Measurements from ENCODE around the gene CARMIL3.

Gene CARMIL3

GRCh38 chr14:24067133-24068082, 15.6 kb downstream of the CARMIL3 start:
- no peak for DNase-seq (ENCODE audit: low read depth)
- TF ChIP-seq, protein P1, sequence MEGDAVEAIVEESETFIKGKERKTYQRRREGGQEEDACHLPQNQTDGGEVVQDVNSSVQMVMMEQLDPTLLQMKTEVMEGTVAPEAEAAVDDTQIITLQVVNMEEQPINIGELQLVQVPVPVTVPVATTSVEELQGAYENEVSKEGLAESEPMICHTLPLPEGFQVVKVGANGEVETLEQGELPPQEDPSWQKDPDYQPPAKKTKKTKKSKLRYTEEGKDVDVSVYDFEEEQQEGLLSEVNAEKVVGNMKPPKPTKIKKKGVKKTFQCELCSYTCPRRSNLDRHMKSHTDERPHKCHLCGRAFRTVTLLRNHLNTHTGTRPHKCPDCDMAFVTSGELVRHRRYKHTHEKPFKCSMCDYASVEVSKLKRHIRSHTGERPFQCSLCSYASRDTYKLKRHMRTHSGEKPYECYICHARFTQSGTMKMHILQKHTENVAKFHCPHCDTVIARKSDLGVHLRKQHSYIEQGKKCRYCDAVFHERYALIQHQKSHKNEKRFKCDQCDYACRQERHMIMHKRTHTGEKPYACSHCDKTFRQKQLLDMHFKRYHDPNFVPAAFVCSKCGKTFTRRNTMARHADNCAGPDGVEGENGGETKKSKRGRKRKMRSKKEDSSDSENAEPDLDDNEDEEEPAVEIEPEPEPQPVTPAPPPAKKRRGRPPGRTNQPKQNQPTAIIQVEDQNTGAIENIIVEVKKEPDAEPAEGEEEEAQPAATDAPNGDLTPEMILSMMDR (conservative IDR thresholded peaks at IDR 0.05; ENCODE audit: low read depth, low read length), result no peak
- no peak overlapping the region for H3K4me3 ChIP-seq (ENCODE audit: low read depth, low read length)

GRCh38 chr14:24068711-24069410, 17.1 kb downstream of the CARMIL3 start:
- DNase-seq (ENCODE audit: low read depth), result no peak
- H3K4me3 ChIP-seq (ENCODE audit: low read depth, low read length), result no peak overlapping the region
- TF ChIP-seq, protein P1 (conservative IDR thresholded peaks at IDR 0.05; ENCODE audit: low read depth, low read length), result no peak

GRCh38 chr14:24069411-24069735, 17.6 kb downstream of the CARMIL3 start:
- no peak overlapping the region for H3K4me3 ChIP-seq (ENCODE audit: low read depth, low read length)
- TF ChIP-seq, protein P1 (conservative IDR thresholded peaks at IDR 0.05; ENCODE audit: low read depth, low read length), result no peak
- DNase-seq (ENCODE audit: low read depth), result no peak

DNA sequence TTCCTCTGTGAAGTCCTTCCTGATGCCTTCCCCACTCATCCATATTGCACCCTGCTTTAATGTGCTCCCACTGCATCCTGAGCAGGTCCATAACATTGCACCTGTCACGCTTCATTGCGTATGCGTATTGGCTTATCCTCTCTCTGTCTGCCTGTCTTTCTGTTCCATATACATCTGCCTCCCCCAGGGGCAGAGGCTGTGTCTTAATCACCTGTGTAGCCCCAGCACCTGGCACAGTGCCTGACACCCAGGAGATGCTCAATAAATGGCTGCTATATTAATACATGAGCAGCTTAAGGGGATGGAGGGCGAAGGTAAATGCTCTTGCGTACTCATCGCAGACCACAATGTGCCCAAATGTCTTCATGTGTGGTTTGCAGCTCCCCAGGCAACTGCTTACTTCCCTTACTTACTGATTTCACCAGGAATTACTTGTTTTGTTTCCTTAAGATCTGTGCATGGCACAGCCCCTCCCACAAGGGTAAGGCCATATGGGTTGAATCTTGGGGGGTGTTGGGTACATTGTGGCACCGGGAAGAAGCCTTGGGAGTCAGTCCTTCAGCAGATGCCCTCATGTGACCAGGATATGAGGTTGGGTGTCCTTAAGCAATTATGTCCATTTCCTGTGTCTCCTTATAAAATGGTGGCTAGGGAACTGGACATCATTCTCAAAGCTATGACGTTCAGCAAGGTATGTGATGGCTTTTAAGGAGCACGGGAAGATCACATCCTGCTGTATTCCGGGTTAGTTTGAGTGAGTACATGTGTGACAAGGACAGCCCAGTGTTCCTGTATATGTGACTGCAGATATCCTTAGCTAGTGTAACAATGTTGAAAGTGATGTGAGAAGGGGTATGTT, 18.7 kb downstream of the CARMIL3 start:
- H3K4me3 ChIP-seq (ENCODE audit: low read depth, low read length), result no peak overlapping the region

DNA sequence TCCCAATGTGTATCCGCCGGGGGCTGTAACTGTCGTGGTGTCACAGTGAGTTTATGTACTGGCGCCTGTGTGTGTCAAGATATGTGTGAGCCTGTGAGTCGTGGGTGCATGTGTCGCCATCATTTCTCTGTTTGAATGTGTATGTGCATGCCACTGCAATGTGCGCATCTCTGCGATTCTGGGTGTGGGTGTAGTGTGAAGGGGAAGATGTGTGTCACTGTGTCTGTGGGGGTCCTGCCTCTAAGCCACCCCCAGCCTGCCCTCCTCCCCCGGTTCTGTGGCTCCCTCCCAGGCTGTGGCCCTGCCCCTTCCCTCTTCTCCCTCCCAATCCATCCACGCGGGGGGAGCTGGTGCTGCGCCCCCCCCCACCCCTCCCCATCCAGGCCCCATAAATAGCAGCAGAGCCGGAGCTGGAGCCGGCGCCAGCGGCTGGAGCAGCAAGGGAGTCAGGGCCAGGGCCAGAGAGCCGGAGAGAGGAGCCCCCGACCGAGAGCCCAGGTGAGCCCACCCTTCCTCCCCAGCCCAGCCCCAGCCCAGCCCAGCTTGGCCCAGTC, 19.4 kb downstream of the CARMIL3 start, which contains the start of gene CPNE6:
CPNE6 (plus strand) TSS at position 419 of the 554 bp plus-strand sequence. CDS start 1,375 bp downstream, outside the sequence.
- DNase-seq (ENCODE audit: low read depth), result no peak
- TF ChIP-seq, protein P1 (conservative IDR thresholded peaks at IDR 0.05; ENCODE audit: low read depth, low read length), result no peak
- H3K4me3 ChIP-seq (ENCODE audit: low read depth, low read length), result no peak within 1 kb of the TSS

More for the DNA sequence above, 18.7 kb downstream of the CARMIL3 start:
- no peak for DNase-seq (ENCODE audit: low read depth)
- TF ChIP-seq, protein P1 (conservative IDR thresholded peaks at IDR 0.05; ENCODE audit: low read depth, low read length), result no peak

DNA sequence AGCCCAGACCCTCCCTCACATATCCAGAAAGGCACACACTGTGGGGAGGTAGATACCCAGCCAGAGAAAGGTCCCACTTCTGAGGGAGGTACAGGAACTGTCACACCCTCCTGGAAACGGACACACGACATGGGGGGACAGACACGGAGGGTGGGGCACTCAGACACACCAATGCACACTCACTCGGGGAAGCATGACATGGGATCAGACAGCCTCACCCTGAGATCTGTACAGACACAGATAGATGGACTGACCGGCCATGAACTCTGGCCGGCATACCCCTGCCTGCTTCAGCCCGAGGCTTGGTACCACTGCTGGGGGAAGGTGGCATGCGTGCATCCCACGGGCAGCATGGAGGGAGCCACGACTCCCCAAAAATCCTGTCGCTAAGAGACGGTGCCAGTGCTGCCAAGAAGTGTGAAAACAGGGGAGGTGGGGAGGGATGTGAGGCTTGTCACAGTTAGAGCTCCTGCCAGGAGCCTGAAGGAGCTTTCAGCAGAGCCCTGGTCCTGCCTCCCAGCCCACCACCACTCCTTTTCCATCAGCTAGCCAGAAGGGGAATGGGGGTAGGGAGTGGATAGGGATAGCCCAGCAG, 20.1 kb downstream of the CARMIL3 start:
- TF ChIP-seq, protein P1 (conservative IDR thresholded peaks at IDR 0.05; ENCODE audit: low read depth, low read length), result no peak
- no peak overlapping the region for H3K4me3 ChIP-seq (ENCODE audit: low read depth, low read length)
- no peak for DNase-seq (ENCODE audit: low read depth)

All from choroid plexus epithelial cell (primary cell).